ENCODE data around the gene TOPAZ1.

TOPAZ1 gene

DNA sequence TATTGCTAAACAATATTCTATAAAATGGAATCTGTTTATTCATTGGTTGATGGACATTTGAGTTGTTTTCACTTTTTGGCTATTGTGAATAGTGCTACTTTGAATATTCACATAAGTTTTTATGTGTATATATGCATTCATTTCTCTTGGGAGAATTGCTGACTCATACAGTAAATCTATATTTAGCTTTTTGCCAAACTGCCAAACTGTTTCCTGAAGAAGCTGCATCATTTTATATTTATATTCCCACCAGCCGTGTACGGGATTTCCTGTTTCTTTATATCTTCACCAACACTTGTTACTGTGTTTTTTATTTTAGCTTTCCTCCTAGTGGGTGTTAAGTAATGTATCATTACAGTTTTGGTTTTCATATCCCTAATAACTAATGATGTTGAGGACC is 84.3 kb downstream of the TOPAZ1 start:
- Histone ChIP-seq H3K4me3 (ENCODE audit: insufficient read depth, low read depth, low read length) (no peak overlapping the region), H3K27me3 (ENCODE audit: control insufficient read depth, insufficient read depth, low read length, poor library complexity, severe bottlenecking) (no peaks in the 10 kb centered on the region), H3K27ac (ENCODE audit: insufficient read depth, low read depth, low read length, poor library complexity, severe bottlenecking) (no peak overlapping the region), H3K4me1 (ENCODE audit: control insufficient read depth, insufficient read depth, low read length) (no peaks in the 10 kb centered on the region), H3K9me3 (ENCODE audit: control insufficient read depth, low read length) (no peaks in the 10 kb centered on the region), H3K36me3 (ENCODE audit: control insufficient read depth, insufficient read depth, low read length) (no peaks in the 10 kb centered on the region)
- 93 to 95% methylated on average over 2 of the region's 2 CpGs for WGBS, 2 experiments

GRCh38 chr3:44326515-44326914 is 84.8 kb downstream of the TOPAZ1 start:
- Histone ChIP-seq H3K27me3 (ENCODE audit: control insufficient read depth, insufficient read depth, low read length, poor library complexity, severe bottlenecking) (no peaks in the 10 kb centered on the region), H3K4me3 (ENCODE audit: insufficient read depth, low read depth, low read length) (no peak overlapping the region), H3K4me1 (ENCODE audit: control insufficient read depth, insufficient read depth, low read length) (no peaks in the 10 kb centered on the region), H3K9me3 (ENCODE audit: control insufficient read depth, low read length) (no peaks in the 10 kb centered on the region), H3K36me3 (ENCODE audit: control insufficient read depth, insufficient read depth, low read length) (no peaks in the 10 kb centered on the region), H3K27ac (ENCODE audit: insufficient read depth, low read depth, low read length, poor library complexity, severe bottlenecking) (no peak overlapping the region)
- 80 to 100% methylated on average over 1 to 2 of the region's 3 CpGs for WGBS, 2 experiments

DNA sequence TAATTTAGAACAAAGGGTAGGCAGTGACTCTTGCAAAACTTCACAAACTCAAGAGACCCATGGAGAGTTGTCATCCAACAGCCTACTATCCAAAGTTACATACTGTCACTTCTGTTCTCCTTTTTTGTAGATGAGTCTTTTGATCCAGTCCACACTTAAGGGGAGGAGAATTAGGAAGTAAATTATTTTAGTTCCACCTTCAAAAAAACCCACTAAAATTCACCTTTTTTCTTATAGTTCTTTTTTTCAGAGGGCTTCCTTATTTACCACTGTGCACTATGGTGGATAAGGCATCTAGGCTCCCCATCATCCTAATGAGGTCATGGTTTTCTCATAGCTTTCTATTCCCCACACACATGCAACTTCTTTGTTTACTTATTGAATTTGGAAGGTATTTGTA is 88.3 kb downstream of the TOPAZ1 start:
- no peaks in the 10 kb centered on the region for H3K4me1 ChIP-seq (ENCODE audit: control insufficient read depth, insufficient read depth, low read length)
- H3K9me3 ChIP-seq (ENCODE audit: control insufficient read depth, low read length): no peaks in the 10 kb centered on the region
- no peak overlapping the region for H3K27ac ChIP-seq (ENCODE audit: insufficient read depth, low read depth, low read length, poor library complexity, severe bottlenecking)
- no peaks in the 10 kb centered on the region for H3K36me3 ChIP-seq (ENCODE audit: control insufficient read depth, insufficient read depth, low read length)
- H3K4me3 ChIP-seq (ENCODE audit: insufficient read depth, low read depth, low read length): no peak overlapping the region
- H3K27me3 ChIP-seq (ENCODE audit: control insufficient read depth, insufficient read depth, low read length, poor library complexity, severe bottlenecking): no peaks in the 10 kb centered on the region

- Histone ChIP-seq H3K9me3 (ENCODE audit: control insufficient read depth, low read length) (no peaks in the 10 kb centered on the region), H3K27ac (ENCODE audit: insufficient read depth, low read depth, low read length, poor library complexity, severe bottlenecking) (no peak overlapping the region), H3K4me3 (ENCODE audit: insufficient read depth, low read depth, low read length) (no peak overlapping the region), H3K36me3 (ENCODE audit: control insufficient read depth, insufficient read depth, low read length) (no peaks in the 10 kb centered on the region), H3K27me3 (ENCODE audit: control insufficient read depth, insufficient read depth, low read length, poor library complexity, severe bottlenecking) (no peaks in the 10 kb centered on the region), H3K4me1 (ENCODE audit: control insufficient read depth, insufficient read depth, low read length) (no peaks in the 10 kb centered on the region)
- WGBS, 2 experiments: 81 to 90% methylated on average over 1 to 2 of the region's 2 CpGs
These were observed 88.8 kb downstream of the TOPAZ1 start for GRCh38 chr3:44330444-44330843.

DNA sequence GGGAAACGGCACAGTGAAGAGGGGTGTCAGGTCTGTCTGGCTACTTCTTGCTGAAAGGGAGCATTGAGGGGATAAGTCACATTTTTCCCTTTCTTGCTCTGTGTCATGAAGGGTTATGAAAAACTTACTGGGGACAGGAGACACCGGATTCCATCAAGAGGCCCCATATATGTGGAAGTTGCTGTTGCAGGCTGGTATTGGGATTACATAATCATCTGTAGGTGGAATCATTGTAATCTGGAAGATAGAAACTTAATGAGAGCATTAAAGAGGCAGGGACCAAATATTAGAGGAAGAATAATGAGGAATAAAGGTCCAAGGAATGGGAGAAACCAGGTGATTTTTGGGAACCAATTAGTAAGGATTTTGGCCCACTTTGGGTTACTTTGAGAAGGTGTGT is 92.6 kb downstream of the TOPAZ1 start:
- Histone ChIP-seq H3K9me3 (ENCODE audit: control insufficient read depth, low read length) (no peaks in the 10 kb centered on the region), H3K4me1 (ENCODE audit: control insufficient read depth, insufficient read depth, low read length) (peaks cover 4% of the 10 kb centered on the region), H3K4me3 (ENCODE audit: insufficient read depth, low read depth, low read length) (no peak overlapping the region), H3K27ac (ENCODE audit: insufficient read depth, low read depth, low read length, poor library complexity, severe bottlenecking) (no peak overlapping the region), H3K36me3 (ENCODE audit: control insufficient read depth, insufficient read depth, low read length) (no peaks in the 10 kb centered on the region), H3K27me3 (ENCODE audit: control insufficient read depth, insufficient read depth, low read length, poor library complexity, severe bottlenecking) (no peaks in the 10 kb centered on the region)
- 88 to 93% methylated on average over 2 of the region's 2 CpGs for WGBS, 2 experiments

- WGBS, 2 experiments: 68 to 73% methylated on average over 5 of the region's 5 CpGs
- Histone ChIP-seq H3K27me3 (ENCODE audit: control insufficient read depth, insufficient read depth, low read length, poor library complexity, severe bottlenecking) (no peaks in the 10 kb centered on the region), H3K27ac (ENCODE audit: insufficient read depth, low read depth, low read length, poor library complexity, severe bottlenecking) (no peak overlapping the region), H3K4me3 (ENCODE audit: insufficient read depth, low read depth, low read length) (peak overlapping the region; percentile 68), H3K4me1 (ENCODE audit: control insufficient read depth, insufficient read depth, low read length) (peaks cover 10% of the 10 kb centered on the region), H3K9me3 (ENCODE audit: control insufficient read depth, low read length) (no peaks in the 10 kb centered on the region), H3K36me3 (ENCODE audit: control insufficient read depth, insufficient read depth, low read length) (no peaks in the 10 kb centered on the region)
These were observed 95.6 kb downstream of the TOPAZ1 start for GRCh38 chr3:44337248-44337785.

- Histone ChIP-seq H3K9me3 (ENCODE audit: control insufficient read depth, low read length) (no peaks in the 10 kb centered on the region), H3K4me3 (ENCODE audit: insufficient read depth, low read depth, low read length) (peak within 1 kb of the TSS; percentile 68), H3K27ac (ENCODE audit: insufficient read depth, low read depth, low read length, poor library complexity, severe bottlenecking) (peak within 1 kb of the TSS; percentile 96), H3K4me1 (ENCODE audit: control insufficient read depth, insufficient read depth, low read length) (peaks cover 10% of the 10 kb centered on the region), H3K27me3 (ENCODE audit: control insufficient read depth, insufficient read depth, low read length, poor library complexity, severe bottlenecking) (no peaks in the 10 kb centered on the region), H3K36me3 (ENCODE audit: control insufficient read depth, insufficient read depth, low read length) (no peaks in the 10 kb centered on the region)
- WGBS, 2 experiments: 0% methylated on average over 77 of the region's 77 CpGs
These were observed 96.5 kb downstream of the TOPAZ1 start, which contains the start of gene TCAIM for GRCh38 chr3:44338010-44338827. TSS of gene TCAIM (plus strand) at chr3:44338766. CDS start at chr3:44354783, 16,017 bp downstream.

DNA sequence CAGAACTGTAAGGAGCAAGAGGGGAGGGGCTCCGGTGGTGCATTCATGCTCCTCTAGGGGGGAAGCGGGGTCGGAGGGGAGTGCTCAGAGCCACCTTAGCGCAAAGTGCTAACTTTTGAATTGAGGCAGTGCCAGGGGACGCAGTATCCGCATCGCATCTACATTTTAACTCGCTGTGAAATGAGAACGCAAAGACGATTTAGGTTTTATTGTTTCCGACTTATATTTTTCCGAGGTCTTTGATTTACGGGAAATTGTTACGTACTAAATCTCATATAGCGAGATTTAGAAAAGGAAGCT is 97.1 kb downstream of the TOPAZ1 start:
- H3K9me3 ChIP-seq (ENCODE audit: control insufficient read depth, low read length): no peaks in the 10 kb centered on the region
- H3K27me3 ChIP-seq (ENCODE audit: control insufficient read depth, insufficient read depth, low read length, poor library complexity, severe bottlenecking): no peaks in the 10 kb centered on the region
- H3K4me1 ChIP-seq (ENCODE audit: control insufficient read depth, insufficient read depth, low read length): peaks cover 10% of the 10 kb centered on the region
- no peaks in the 10 kb centered on the region for H3K36me3 ChIP-seq (ENCODE audit: control insufficient read depth, insufficient read depth, low read length)
- H3K4me3 ChIP-seq (ENCODE audit: insufficient read depth, low read depth, low read length): peak overlapping the region; percentile 68
- 0% methylated on average over 15 of the region's 15 CpGs for WGBS, 2 experiments
- H3K27ac ChIP-seq (ENCODE audit: insufficient read depth, low read depth, low read length, poor library complexity, severe bottlenecking): peak overlapping the region; percentile 96

DNA sequence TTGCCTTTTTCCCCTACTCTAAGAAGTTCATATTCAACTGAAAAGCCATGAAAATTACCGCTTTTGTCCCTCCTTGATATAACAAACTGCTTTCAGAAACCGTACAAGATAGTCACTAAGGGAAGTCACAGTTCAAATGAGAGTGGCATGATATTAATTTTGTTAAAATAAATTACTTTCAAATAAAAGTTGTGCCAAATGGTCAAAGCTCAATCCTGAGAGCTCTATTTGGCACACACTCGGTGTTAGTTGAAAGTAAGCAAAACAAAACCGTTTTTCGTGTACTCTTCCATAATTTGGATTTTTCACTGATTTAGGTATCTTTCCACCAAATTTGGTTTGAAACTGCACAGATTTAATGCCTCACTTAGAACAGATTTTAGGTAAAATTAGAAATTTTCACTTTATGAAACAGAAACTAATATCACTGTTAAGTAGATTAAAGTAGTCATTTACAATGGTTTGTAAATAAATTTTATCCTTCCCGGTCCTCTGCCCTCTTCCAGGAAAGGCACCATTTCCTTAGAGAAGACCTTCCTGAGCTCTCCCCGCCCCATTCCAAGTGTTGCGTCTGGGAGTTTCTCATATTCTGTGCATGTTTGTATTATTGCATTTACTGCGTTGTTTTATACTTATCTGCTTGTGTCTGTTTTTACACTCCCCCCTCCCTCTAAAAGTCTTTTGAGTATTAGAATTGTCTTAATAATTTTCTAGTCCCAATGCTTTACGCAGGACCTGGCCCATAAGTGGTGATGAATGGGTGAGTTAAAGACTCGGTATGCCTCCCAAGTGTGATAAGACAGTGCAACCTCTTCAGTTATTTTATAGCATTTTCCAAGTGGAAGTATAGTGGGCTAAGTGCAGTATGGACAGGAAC is 97.7 kb downstream of the TOPAZ1 start:
- Histone ChIP-seq H3K4me1 (ENCODE audit: control insufficient read depth, insufficient read depth, low read length) (peaks cover 10% of the 10 kb centered on the region), H3K36me3 (ENCODE audit: control insufficient read depth, insufficient read depth, low read length) (no peaks in the 10 kb centered on the region), H3K4me3 (ENCODE audit: insufficient read depth, low read depth, low read length) (peak overlapping the region; percentile 68), H3K27me3 (ENCODE audit: control insufficient read depth, insufficient read depth, low read length, poor library complexity, severe bottlenecking) (no peaks in the 10 kb centered on the region), H3K9me3 (ENCODE audit: control insufficient read depth, low read length) (no peaks in the 10 kb centered on the region), H3K27ac (ENCODE audit: insufficient read depth, low read depth, low read length, poor library complexity, severe bottlenecking) (peak overlapping the region; percentile 96)
- WGBS, 2 experiments: 48 to 50% methylated on average over 7 to 10 of the region's 11 CpGs

DNA sequence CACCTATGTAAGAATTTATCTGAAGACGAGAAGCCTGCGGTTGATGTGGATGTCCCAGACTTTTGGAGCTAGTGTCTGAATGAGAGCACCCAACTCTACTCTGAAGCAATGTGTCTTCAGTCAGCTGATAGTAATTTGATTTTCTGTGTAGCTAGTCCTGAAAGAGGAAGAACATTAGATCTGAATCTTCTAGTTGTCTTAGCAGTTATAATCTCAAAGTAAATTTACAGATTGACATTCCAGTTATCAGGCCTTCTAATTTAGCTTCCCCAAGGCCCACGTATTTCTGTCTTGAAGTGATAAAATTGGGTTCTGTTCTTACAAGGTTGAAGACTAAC is 98.3 kb downstream of the TOPAZ1 start:
- Histone ChIP-seq H3K27me3 (ENCODE audit: control insufficient read depth, insufficient read depth, low read length, poor library complexity, severe bottlenecking) (no peaks in the 10 kb centered on the region), H3K9me3 (ENCODE audit: control insufficient read depth, low read length) (no peaks in the 10 kb centered on the region), H3K36me3 (ENCODE audit: control insufficient read depth, insufficient read depth, low read length) (no peaks in the 10 kb centered on the region), H3K27ac (ENCODE audit: insufficient read depth, low read depth, low read length, poor library complexity, severe bottlenecking) (no peak overlapping the region), H3K4me1 (ENCODE audit: control insufficient read depth, insufficient read depth, low read length) (peaks cover 10% of the 10 kb centered on the region), H3K4me3 (ENCODE audit: insufficient read depth, low read depth, low read length) (peak overlapping the region; percentile 68)
- WGBS, 2 experiments: 95 to 98% methylated on average over 3 of the region's 3 CpGs

All from ectodermal cell (in vitro differentiated cells).